Measurements from ENCODE around the gene TAS2R60.
"Not testable (repeated sequence)": the region's sequence is repeated elsewhere in the genome, so short reads cannot be mapped to it uniquely, and the experiment has no call there.

Gene TAS2R60

GRCh38 chr7:143443153-143443552 lies at the start of gene TAS2R60:
TSS of gene TAS2R60 (plus strand) at chr7:143443453. CDS start at chr7:143443453, 0 bp downstream.
- no peak for DNase-seq

GRCh38 chr7:143394068-143394467 lies 49.2 kb upstream of the TAS2R60 start:
- DNase-seq, result no peak

- DNase-seq, result no peak
Observed at GRCh38 chr7:143394777-143395176, 48.5 kb upstream of the TAS2R60 start.

- no peak for DNase-seq
Observed at GRCh38 chr7:143395187-143396149, 47.8 kb upstream of the TAS2R60 start.

GRCh38 chr7:143396182-143396581 lies 47.1 kb upstream of the TAS2R60 start:
- no peak for DNase-seq

GRCh38 chr7:143396625-143397556 lies 46.4 kb upstream of the TAS2R60 start:
- DNase-seq, result no peak

- no peak for DNase-seq
Observed at GRCh38 chr7:143397710-143398530, 45.3 kb upstream of the TAS2R60 start.

- DNase-seq, result no peak
Observed at GRCh38 chr7:143398616-143399015, 44.6 kb upstream of the TAS2R60 start.

GRCh38 chr7:143399151-143399550 lies 44.1 kb upstream of the TAS2R60 start:
- no peak for DNase-seq

GRCh38 chr7:143399642-143400041 lies 43.6 kb upstream of the TAS2R60 start:
- no peak for DNase-seq

GRCh38 chr7:143401265-143401664 lies 42.0 kb upstream of the TAS2R60 start:
- no peak for DNase-seq

GRCh38 chr7:143402233-143402632 lies 41.0 kb upstream of the TAS2R60 start:
- not testable (repeated sequence) for DNase-seq

GRCh38 chr7:143405173-143406001 lies 37.9 kb upstream of the TAS2R60 start:
- DNase-seq, result no peak

- DNase-seq, result no peak
Observed at GRCh38 chr7:143406002-143406357, 37.3 kb upstream of the TAS2R60 start.

- DNase-seq, result no peak
Observed at GRCh38 chr7:143407287-143408251, 35.7 kb upstream of the TAS2R60 start.

- DNase-seq, result no peak
Observed at GRCh38 chr7:143408252-143408685, 35.0 kb upstream of the TAS2R60 start.

- no peak for DNase-seq
Observed at GRCh38 chr7:143408686-143409561, 34.3 kb upstream of the TAS2R60 start, which contains the start of gene EPHA1. TSS of gene EPHA1 (minus strand) at chr7:143408856. CDS start at chr7:143408805, 51 bp downstream.

GRCh38 chr7:143410521-143411004 lies 32.7 kb upstream of the TAS2R60 start:
- DNase-seq, result no peak
